GOT3 (cell line): ENCODE results near the gene HDC.

Experiments
- DNase-seq: peaks from one replicate; lab custom pipeline; 2025; ENCODE audit warnings: mixed read lengths; lab: John Stamatoyannopoulos, UW

The HDC gene

GRCh38 chr15:50225057-50225456 is 40.5 kb downstream of the HDC start:
- no peak for DNase-seq

GRCh38 chr15:50224606-50225005 is 40.9 kb downstream of the HDC start:
- no peak for DNase-seq

GRCh38 chr15:50222181-50222580 is 43.3 kb downstream of the HDC start:
- no peak for DNase-seq

DNA sequence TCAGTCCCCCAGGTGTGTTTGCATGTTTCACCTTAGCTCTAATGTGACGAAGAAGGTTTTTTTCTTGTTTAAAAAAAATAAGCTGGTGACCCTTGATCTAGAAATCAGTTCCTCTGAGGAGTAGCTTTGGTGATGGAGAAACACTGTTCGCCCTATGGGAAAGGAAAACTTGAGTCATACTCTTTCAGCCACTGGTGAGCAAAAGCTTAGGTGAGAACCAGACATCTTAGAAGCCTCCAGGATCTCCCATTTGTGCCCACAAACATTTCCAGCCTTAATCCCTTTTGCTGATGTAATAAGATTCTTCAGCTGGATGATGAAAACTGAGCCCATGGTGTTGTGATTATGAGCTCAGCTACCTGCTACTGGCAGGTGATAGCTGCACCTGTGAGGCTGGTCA is 45.7 kb downstream of the HDC start:
- DNase-seq, result no peak

DNA sequence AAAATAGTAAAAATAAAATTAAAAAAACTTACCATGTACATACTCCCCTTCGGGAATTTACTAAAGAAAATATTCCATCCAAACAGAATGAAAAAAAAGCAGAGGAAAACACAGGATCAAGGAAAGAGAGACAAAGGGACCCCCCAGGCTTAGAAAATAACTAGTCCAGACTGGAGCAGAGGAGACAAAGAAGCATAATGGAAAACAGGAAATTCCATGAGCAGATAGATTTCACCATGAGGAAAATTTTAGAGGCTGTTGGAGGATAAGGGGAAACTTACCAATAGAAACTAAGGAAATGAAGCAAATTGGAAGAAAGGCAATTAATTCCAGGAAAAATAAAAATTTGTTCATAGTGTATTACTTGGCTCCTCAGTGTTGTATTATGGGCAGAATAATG is 46.8 kb downstream of the HDC start:
- DNase-seq, result no peak

GRCh38 chr15:50218291-50218690 is 47.2 kb downstream of the HDC start:
- DNase-seq, result no peak

DNA sequence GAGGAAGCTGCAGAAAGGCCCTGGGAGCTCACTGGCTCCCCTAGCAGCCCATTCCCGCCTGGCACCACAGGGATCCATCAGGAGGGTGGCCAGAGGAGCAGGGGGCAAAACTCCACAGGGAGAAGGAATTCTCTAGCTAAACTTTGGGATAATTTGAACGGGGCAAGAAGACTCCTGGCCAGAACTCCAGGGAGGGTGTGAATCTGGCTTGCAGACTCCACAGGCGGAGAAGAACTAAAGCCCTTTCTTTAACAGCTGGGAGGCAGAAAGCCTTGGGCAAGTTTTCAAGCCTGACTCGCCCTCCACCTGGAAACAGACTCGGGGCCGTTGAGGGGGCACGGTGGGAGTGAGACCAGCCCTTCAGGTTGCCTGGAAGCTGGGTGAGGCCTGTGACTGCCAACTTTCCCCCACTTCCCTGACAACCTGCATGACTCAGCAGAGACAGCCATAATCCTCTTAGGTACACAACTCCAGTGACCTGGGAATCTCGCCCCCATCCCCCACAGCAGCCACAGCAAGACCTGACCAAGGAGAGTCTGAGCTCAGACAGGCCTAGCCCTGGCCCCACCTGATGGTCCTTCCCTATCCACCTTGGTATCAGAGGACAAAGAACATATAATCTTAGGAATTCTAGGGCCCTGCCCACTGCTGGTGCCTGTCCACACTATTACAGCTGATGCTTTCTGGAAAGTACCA is 54.9 kb downstream of the HDC start:
- DNase-seq, result no peak

GRCh38 chr15:50209809-50210208 is 55.7 kb downstream of the HDC start:
- DNase-seq, result no peak

DNA sequence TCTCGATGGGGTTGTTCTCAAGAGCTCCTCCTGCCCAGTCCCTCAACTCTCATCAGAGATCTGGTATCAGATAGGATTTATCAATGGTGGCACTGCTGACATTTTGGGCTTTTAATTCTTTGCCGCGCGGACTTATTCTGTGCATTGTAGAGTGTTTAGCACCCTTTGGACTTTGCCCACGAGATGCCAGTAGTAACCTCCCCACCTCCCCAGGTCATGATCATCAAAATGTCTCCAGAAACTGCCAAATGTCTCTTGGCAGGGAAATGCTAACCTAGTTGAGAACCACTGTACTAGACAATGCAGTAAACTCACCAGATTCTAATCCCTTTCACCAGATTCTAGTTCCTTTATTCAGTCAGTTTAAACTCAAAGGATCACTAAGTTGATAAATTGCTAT is 59.5 kb downstream of the HDC start:
- DNase-seq, result no peak

DNA sequence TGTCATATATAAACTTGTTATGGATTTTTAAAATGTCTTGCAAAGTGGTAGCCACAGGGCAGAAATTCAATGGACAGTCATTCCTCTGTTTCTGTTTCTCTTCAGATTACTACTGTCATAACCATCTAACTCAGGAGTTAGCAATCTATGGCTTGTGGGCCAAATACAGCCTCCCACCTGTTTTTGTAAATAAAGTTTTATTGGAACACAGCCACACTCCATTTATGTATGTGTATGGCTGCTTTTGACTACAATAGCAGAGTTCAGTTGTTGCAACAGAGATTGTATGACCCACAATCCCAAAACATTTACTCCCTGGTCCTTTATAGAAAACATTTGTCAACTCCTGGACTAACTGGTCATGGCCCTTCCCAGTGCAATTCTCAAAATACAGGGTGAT is 63.5 kb downstream of the HDC start:
- no peak for DNase-seq

DNA sequence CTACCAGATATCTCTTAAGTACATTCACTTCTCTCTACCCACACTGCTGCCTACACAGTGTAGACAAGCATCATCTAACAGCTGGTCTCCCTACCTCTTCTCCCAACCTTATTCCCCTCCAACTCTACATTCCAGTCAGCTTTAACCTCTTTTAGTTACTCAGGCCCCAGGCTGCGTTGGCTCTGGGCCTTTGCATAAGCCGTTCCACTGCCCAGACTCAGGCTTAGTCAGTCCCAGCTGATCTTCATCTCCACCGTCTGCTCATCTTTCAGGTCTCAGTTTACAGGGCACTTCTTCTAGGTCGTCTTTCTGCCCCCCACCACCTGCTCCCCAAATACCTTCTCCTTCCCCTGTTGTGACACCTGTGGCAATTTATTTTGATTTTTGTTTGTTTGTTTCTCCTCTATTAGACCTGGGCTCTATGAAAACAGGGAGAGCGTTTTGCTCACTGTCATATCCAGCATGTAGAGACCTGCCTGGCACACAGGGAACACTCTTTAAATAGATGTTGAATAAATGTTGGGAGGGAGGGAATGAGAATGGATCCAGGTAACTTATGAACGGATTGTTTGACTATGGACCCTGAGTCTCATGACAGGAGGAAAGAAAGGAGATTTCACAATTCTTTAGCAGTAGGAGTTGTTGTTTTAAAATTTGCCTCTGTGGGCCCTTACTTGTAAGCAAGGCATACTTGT is 72.5 kb downstream of the HDC start:
- DNase-seq, result no peak

DNA sequence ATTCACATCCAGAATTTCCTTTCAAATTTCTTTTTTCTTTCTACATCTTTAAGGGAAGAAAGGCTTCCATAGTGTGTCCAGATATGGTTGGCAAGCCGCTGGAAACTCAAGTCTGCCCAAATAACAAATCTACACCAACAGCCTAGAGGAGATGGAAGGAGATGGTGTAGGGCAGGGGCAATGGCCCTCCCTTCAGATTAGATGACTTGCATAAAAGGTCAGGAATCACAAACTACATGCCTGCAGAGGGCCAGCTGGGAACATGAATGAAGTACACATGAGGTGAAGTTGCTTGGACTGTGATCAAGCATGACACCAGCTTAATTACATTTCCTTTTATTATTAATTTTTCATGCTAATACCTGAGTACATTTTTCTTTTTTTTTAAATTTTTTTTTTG is 73.4 kb downstream of the HDC start:
- DNase-seq, result no peak
